ENCODE results near the gene NRDE2.

GRCh38 chr14:90256354-90257131 lies 75.2 kb downstream of the NRDE2 start, which contains the start of gene PSMC1:
- peak; percentile 93 for TF ChIP-seq ZFX (IDR thresholded peaks at IDR 0.05)
- TF ChIP-seq SIN3A (IDR thresholded peaks at IDR 0.05; ENCODE audit: low read depth) = peak; percentile 58; the same call in 1 of the 2 replicates
